Prostate gland (tissue), 2 donors: Measurements from ENCODE around the gene RETSAT. TPM values are rescaled to one million over a fixed set of nuclear protein-coding genes. Genes with fewer than 3 reads are reported as not detected.
"Not testable (repeated sequence)": the region's sequence is repeated elsewhere in the genome, so short reads cannot be mapped to it uniquely, and the experiment has no call there.

Source experiments
- DNase-seq: peaks from one replicate; pipeline ENCODE4 v3.0.0-alpha.2; 2019; ENCODE audit warnings: low spot score
- H3K27ac ChIP-seq, 2 donors: fragments of 200-600 bp; sonication (generic); 2 replicates each; pipeline ENCODE4 v1.5.1; 2017 to 2019
- H3K27me3 ChIP-seq: fragments of 200-600 bp; sonication (generic); replicated peaks from 2 replicates; pipeline ENCODE4 v1.5.1; 2019; ENCODE audit not compliant: insufficient read depth
- H3K36me3 ChIP-seq, 2 donors: fragments of 200-600 bp; sonication (generic); 1 replicate in 1 of 2; 2 replicates in 1 of 2; pipeline versions ENCODE4 v1.5.1 to v1.8.1; 2017 to 2019
- H3K4me1 ChIP-seq: fragments of 200-600 bp; sonication (generic); replicated peaks from 2 replicates; pipeline ENCODE4 v1.5.1; 2019
- H3K4me3 ChIP-seq, 2 donors: fragments of 200-600 bp; sonication (generic); 2 replicates each; pipeline ENCODE4 v1.5.1; 2017 to 2019
- H3K9me3 ChIP-seq: fragments of 200-600 bp; sonication (generic); 2 replicates; pipeline ENCODE4 v1.5.1; 2017
- POLR2A ChIP-seq: fragments of 450-650 bp; IDR thresholded peaks from one replicate; pipeline ENCODE4 v1.6.1; 2016; ENCODE audit warnings: antibody characterized with exemption, mild to moderate bottlenecking
- POLR2AphosphoS5 ChIP-seq: sonication (generic); formaldehyde crosslinking; IDR thresholded peaks from one replicate; pipeline ENCODE4 v1.6.1; 2017; ENCODE audit warnings: antibody characterized with exemption
- WGBS: methylation state at CpG from one replicate; pipeline ENCODE4 v1.1.5; 2018; 5-methylcytosine and 5-hydroxymethylcytosine counted together
- intact Hi-C: fragments of 100-400 bp; cut with DNase I; formaldehyde crosslinking; loops from one replicate; pipeline ENCODE4 v1.14.2; 2022
- total RNA-seq, 2 donors: library from RNA; depleted of rRNA; stranded (reverse); fragments of >200 nt; gene quantifications; one replicate each; pipeline ENCODE4 v1.1.0, GENCODE V29; 2016
- TF ChIP-seq, protein P1 (sequence below), 4 experiments: fragments of 200-600 bp in 2 of 4; fragments of 450-650 bp in 2 of 4; sonication (generic) in 2 of 4; IDR thresholded peaks; 1 replicate in 3 of 4; 2 replicates in 1 of 4; pipeline ENCODE4 v1.5.1; 2016 to 2019; ENCODE audit warnings: antibody characterized with exemption in 4 of 4, mild to moderate bottlenecking in 2 of 4, moderate library complexity in 2 of 4

RETSAT gene
- total RNA-seq, 2 donors from 2014 or later: 51.1 to 72.6 TPM

DNA sequence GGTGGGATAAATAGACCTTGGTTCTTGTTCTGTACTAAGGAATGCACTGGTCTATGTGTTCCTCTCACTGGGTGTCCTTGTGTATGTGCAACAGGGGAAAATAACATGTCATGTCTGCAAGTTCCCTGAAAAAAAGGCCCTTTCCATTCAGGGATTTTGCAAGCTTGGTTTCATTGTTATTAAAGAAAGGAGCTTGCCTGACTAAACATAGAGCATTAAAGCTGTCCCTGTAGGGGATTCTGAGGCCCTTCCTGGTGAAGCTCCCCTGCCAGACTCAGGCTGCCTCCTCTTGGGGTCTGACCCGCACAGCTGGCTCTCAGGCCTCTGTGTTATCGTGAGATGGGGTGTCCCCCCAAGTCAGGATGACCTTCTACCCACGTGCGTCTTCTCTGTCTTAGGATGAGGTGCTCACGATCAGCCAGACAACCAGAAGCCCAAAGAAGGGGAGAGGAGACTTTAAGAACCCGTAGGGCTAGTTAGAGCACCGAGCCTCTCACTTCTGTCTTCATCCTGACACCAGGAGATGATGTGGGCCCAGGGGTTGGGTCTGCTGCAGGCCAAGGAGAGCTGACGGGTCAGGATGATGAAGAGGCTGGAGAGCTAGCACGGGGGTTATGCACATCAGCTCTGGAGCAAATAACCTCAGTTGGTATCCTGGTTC lies 34.7 kb upstream of the RETSAT start:
- 90% methylated on average over 9 of the region's 9 CpGs for WGBS
- Histone ChIP-seq H3K27me3 (no peaks in the 10 kb centered on the region), H3K4me1 (peaks cover 1% of the 10 kb centered on the region), H3K36me3 (peaks cover 0 to 3% of the 10 kb centered on the region in 2 donors), H3K9me3 (no peaks in the 10 kb centered on the region), H3K27ac (no peak overlapping the region), H3K4me3 (no peak overlapping the region)
- intact Hi-C loops: no loop called here
- DNase-seq: no peak
- no peak for TF ChIP-seq POLR2A
- TF ChIP-seq POLR2AphosphoS5: no peak
- TF ChIP-seq, protein P1, sequence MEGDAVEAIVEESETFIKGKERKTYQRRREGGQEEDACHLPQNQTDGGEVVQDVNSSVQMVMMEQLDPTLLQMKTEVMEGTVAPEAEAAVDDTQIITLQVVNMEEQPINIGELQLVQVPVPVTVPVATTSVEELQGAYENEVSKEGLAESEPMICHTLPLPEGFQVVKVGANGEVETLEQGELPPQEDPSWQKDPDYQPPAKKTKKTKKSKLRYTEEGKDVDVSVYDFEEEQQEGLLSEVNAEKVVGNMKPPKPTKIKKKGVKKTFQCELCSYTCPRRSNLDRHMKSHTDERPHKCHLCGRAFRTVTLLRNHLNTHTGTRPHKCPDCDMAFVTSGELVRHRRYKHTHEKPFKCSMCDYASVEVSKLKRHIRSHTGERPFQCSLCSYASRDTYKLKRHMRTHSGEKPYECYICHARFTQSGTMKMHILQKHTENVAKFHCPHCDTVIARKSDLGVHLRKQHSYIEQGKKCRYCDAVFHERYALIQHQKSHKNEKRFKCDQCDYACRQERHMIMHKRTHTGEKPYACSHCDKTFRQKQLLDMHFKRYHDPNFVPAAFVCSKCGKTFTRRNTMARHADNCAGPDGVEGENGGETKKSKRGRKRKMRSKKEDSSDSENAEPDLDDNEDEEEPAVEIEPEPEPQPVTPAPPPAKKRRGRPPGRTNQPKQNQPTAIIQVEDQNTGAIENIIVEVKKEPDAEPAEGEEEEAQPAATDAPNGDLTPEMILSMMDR (IDR thresholded peaks at IDR 0.05): no peak

DNA sequence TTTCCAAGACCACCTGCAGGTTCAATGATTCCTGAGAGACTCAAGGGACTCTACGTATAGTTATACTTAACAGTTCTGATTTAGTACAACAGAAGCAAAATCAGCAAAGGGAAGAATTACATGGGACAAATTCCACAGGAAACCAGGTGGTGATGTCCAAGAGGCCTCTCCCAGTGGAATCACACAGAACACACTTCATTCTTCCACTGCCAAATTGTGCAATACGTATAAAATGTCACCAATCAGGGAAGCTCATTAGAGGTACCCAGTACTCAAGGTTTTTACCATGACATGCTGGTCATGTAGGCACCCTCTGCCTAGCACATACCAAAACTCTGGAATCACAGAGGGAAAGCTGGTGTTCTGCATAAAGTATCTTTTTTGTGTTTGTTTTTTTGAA lies 33.4 kb upstream of the RETSAT start:
- 82% methylated on average over 2 of the region's 2 CpGs for WGBS
- intact Hi-C loops: no loop called here
- H3K36me3 ChIP-seq: peaks cover 0 to 3% of the 10 kb centered on the region in 2 donors
- no peak overlapping the region for H3K27ac ChIP-seq
- H3K4me3 ChIP-seq: no peak overlapping the region
- TF ChIP-seq POLR2AphosphoS5 (no peak), POLR2A (no peak)
- TF ChIP-seq, protein P1 (IDR thresholded peaks at IDR 0.05): no peak
- H3K4me1 ChIP-seq: no peaks in the 10 kb centered on the region
- H3K9me3 ChIP-seq: no peaks in the 10 kb centered on the region
- no peaks in the 10 kb centered on the region for H3K27me3 ChIP-seq
- DNase-seq: no peak

DNA sequence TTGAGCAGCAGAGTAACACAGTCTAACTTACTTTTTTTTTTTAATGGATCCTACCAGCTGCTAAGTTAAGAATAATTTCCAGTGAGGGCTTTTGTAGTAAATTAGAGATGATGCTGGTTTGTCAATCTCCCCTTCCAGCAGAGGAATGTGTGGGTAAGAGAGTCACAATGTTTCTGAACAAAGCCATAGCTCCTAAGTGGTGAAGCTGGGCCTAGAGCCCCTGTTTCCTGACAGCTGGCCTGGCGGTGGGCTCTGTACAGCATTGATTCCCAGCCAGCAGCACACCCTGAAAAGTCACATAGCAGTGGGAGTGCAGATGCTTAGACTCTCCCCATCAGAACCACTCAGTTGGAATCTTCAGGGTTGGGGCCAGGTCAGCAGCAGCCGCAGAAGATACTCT lies 31.4 kb upstream of the RETSAT start:
- peaks cover 0 to 3% of the 10 kb centered on the region in 2 donors for H3K36me3 ChIP-seq
- H3K4me3 ChIP-seq: no peak overlapping the region
- H3K27ac ChIP-seq: no peak overlapping the region
- TF ChIP-seq, protein P1 (IDR thresholded peaks at IDR 0.05): no peak
- no peak for TF ChIP-seq POLR2AphosphoS5
- TF ChIP-seq POLR2A: no peak
- H3K27me3 ChIP-seq: no peaks in the 10 kb centered on the region
- H3K4me1 ChIP-seq: no peaks in the 10 kb centered on the region
- intact Hi-C loops: no loop called here
- H3K9me3 ChIP-seq: no peaks in the 10 kb centered on the region
- DNase-seq: no peak
- WGBS: 65% methylated on average over 2 of the region's 2 CpGs

- TF ChIP-seq, protein P1 (IDR thresholded peaks at IDR 0.05): no peak
- TF ChIP-seq POLR2A (no peak), POLR2AphosphoS5 (no peak)
- no peak for DNase-seq
- Histone ChIP-seq H3K27ac (no peak overlapping the region), H3K36me3 (peaks cover 0 to 3% of the 10 kb centered on the region in 2 donors), H3K4me1 (no peaks in the 10 kb centered on the region), H3K9me3 (no peaks in the 10 kb centered on the region), H3K4me3 (no peak overlapping the region), H3K27me3 (no peaks in the 10 kb centered on the region)
- 77% methylated on average over 4 of the region's 4 CpGs for WGBS
- intact Hi-C loops: no loop called here
Observed at GRCh38 chr2:85383850-85384249, 29.5 kb upstream of the RETSAT start.

DNA sequence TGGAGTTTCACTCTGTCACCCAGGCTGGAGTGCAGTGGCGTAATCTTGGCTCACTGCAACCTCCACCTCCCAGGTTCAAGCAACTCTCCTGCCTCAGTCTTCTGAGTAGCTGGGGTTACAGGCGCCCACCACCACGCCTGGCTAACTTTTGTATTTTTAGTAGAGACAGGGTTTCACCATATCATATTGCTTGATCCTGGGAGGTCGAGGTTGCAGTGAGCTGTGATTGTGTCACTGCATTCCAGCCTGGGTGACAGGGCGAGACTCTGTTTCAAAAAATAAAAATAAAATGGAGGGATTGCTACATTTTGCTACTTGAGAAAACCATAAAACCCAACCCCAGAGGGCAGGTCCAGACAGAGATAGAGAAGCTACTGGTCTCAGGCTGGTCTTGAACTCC lies 28.8 kb upstream of the RETSAT start:
- DNase-seq, H3K27me3 ChIP-seq, intact Hi-C loops, H3K36me3 ChIP-seq, H3K27ac ChIP-seq, H3K4me1 ChIP-seq, H3K9me3 ChIP-seq, H3K4me3 ChIP-seq: not testable (repeated sequence)
- 88% methylated on average over 5 of the region's 5 CpGs for WGBS
